GM19467 (cell line): Measurements from ENCODE around the gene ACOT7.
"Not testable (repeated sequence)": the region's sequence is repeated elsewhere in the genome, so short reads cannot be mapped to it uniquely, and the experiment has no call there.

Source experiments
- ATAC-seq: cut with Tn5 transposase; IDR thresholded peaks from one replicate; pipeline ENCODE4 v1.9.1; 2021; ENCODE audit warnings: mild to moderate bottlenecking, moderate library complexity; ENCODE audit not compliant: unreplicated experiment

ACOT7 gene

DNA sequence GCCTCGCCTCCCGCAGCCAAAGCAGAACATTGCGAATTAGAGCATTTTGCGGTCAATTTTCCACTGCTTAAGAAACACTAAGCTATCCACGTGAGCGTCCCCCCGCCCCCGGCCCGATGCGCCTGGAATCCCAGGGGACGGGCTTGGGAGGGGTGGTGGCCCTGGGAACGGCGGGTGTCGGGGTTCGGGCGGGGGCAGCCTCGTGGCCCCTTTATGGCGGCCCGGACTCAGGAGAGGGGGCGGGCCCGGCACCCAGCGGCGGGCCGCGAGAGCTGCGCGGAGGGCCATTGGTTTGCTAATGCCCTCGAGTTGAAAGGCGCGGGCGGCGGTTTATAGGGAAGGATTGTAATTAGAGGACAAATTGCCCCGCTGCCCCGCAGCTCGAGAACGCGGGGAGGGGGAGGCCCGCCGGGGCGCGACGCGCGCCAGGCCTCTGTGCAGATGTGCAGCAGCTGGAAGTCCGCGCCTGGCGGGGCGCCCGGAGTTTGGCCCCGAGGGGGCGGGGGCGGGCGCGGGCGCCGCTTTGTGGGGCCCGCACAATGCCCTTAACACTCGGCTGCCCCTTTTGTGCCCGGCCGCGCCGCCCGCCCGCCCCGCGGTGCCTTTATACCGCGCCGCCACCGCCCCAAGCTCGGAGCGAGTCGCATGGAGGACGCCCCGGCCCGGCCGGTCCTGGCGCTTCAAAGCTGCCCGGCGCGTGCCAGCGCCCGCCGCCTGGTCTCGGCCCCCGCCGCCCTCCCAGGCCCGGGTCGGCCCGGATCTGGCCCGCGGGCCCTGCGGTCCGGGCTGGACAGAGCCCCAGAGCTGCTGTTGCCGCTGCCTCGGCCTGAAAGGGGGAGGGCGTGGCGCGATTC, 151.5 kb downstream of the ACOT7 start:
- no peak for ATAC-seq

DNA sequence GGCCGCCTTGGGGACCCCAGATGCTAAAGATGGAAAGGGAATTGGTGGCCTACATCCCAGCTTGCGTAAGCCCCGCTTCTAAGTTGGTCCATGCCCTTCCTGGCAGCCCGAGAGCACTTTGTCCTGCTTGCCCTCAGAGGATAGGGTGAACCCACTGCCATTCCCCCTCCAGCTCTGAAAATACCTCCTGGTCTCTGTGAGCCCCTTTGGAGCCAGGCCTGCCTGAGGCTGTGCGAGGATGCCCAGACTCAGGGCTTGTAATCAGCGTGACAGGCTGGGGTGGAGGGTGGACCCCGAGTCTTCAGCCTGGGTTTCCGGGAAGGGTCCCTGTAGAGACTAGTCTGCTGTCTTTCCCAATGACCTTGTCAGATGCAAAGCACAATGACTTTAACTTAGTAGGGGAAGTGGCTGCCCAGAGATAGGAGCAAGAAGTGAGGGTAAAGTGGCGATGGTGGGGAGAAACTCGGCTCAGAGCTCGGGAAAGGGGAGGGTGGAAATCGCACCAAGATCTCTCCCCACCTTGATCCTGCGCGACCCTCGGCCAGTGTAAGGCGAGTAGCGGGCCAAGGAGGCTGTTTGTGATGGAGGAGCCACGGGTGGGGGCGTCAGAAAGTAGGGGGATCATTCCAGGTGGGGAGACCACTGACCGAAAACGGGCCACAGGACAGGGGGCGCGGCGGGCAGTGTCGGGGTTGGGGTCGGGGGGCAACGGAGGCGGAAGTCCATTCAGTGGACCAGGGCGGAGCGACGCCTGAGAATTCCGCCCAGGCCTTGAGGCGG, 152.3 kb downstream of the ACOT7 start:
- ATAC-seq, result no peak

GRCh38 chr1:6239950-6240768, 153.4 kb downstream of the ACOT7 start:
- no peak for ATAC-seq

DNA sequence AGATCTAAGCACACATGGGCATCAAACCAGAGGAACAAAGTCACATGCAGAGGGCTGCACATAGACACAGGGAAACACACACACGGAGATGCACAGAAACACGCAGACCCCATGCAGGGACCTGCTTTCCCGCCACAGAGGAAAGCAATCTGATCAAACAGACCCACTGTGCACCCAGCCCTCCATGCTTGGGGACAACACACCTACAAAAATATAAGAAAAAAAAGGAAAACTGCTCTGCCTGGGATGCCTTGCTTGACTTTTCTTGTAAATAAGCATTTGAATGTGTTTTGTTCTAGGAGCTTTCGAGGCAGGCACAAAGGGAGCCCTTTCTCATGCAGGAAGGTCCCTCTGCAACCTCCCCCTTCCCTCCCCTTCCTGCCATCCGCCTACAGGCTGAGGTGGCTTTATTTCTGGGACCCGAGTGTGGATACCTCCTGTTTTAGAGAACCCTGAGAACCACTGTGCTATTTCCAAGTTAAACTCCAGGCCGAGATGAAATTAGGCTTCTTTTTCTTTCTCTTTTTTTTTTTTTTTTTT, 154.3 kb downstream of the ACOT7 start:
- no peak for ATAC-seq

DNA sequence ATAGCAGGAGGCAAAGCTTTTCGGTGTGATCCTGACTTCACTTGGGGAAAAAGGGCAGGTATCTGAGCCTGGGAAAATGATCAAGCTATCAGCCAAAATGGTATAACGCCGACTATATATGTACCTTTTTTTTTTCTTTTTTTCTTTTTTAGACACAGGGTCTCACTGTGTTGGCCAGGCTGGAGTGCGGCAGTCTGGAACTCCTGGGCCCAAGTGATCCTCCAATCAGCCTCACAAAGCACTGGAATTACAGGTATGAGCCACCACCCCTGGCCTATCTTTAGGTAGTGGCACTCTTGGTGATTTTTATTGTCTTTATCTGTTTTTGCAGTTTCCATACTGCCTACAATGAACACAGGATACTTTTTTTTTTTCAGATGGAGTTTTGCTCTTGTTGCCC, 156.5 kb downstream of the ACOT7 start:
- ATAC-seq, result no peak

- peak; percentile 5 for ATAC-seq
These were observed 158.3 kb downstream of the ACOT7 start for GRCh38 chr1:6235296-6235677.

GRCh38 chr1:6234502-6235295, 158.9 kb downstream of the ACOT7 start:
- no peak for ATAC-seq

DNA sequence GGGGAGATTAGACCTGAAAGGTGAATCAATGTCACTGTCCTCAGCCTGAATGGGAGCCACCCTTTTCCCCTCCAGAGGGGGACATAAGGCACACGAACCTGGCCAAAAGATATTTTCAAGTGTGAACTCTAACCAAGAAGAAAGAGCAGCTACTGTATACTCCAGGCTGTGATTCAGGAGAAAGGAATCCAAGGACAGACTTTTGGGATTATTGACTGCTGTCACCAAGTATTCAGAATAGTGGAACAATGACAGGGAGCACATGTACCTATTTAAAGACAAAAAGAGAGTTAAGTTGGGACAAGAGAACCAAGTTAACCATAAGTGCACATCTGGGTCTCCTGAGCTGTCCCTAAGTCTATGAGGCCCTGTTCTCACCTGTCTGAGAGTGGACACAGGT, 160.2 kb downstream of the ACOT7 start:
- ATAC-seq, result no peak

DNA sequence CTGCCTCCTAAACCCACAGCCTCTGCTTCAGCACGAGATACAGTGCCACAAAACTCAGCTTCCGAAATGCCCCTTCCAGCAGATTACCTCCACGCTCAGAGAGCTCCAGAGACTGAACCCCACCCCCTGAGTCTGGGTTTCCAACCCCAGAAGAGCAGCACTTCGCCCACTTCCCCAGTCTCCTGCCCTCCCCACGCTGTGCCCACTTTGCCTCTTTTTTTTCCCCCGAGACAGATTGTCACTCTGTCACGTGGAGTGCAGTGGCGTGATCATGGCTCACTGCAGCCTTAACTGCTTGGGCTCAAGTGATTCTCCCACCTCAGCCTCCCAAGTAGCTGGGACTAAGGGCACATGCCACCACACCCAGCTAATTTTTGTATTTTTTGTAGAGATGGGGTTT, 167.9 kb downstream of the ACOT7 start:
- ATAC-seq, result no peak

GRCh38 chr1:6224718-6225117, 168.8 kb downstream of the ACOT7 start:
- no peak for ATAC-seq

GRCh38 chr1:6223617-6224016, 169.9 kb downstream of the ACOT7 start:
- no peak for ATAC-seq

- no peak for ATAC-seq
These were observed 170.9 kb downstream of the ACOT7 start for GRCh38 chr1:6222636-6223035.

DNA sequence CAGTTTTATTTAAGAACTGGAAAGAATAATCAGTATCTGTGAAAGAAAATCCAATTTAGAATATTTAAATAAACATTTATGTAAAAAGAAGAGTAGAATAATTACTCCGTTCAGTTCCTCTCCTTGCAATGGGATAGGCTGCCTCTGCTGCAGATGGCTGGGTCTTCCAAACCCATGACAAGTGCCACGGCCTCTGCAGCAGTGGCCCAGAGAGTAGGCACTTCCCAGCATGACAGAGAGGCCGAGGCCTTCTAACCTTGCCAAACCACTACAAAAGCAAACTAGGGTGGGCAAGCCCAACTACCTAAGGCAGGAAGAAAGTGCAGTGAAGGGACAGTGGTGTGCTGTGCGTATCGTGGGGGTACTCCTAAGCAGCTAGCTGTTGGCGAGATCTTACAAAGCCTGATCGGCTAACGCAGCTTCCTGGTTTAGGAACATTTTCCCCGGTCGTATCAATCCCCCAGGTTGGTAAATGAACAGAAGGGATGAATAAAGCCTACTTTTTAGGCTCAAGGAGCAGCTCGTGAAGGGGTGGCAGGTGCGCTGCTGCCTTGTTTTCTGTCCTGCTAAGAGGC, 172.3 kb downstream of the ACOT7 start:
- no peak for ATAC-seq

GRCh38 chr1:6220236-6220635, 173.3 kb downstream of the ACOT7 start:
- no peak for ATAC-seq

- ATAC-seq, result not testable (repeated sequence)
These were observed 173.9 kb downstream of the ACOT7 start for GRCh38 chr1:6219641-6220040.

- ATAC-seq, result no peak
These were observed 175.0 kb downstream of the ACOT7 start for GRCh38 chr1:6218375-6219164.
